SK-N-SH (cell line): ENCODE measurements around the gene ZSWIM3. TPM values are rescaled to one million over a fixed set of nuclear protein-coding genes. Genes with fewer than 3 reads are reported as not detected.

Source experiments
- CTCF ChIA-PET: fragments of 300-600, 350-600 bp; formaldehyde crosslinking; extraction: SDS; loops from one replicate; lab custom pipeline; 2021; lab: Yijun Ruan, JAX
- POLR2A ChIA-PET: fragments of 350-600 bp; sonication (Branson Sonifier 250); formaldehyde crosslinking; extraction: SDS; loops from one replicate; lab custom pipeline; 2020; ENCODE audit warnings: antibody characterized with exemption, inconsistent platforms; lab: Yijun Ruan, JAX
- DNase-seq: peaks from one replicate; pipeline ENCODE4 v3.0.0; 2012
- H2AFZ ChIP-seq: fragments of 200-600 bp; sonication (generic); 2 replicates; pipeline ENCODE4 v1.8.1; 2016; ENCODE audit warnings: antibody characterized with exemption, mild to moderate bottlenecking, low read depth
- H3F3A ChIP-seq: fragments of 200-600 bp; sonication (generic); replicated peaks from 2 replicates; pipeline ENCODE3; 2016; ENCODE audit warnings: antibody characterized with exemption, mild to moderate bottlenecking; ENCODE audit not compliant: insufficient read depth
- H3K27ac ChIP-seq, 2 experiments: fragments of 200-500 bp in 1 of 2; fragments of 200-600 bp in 1 of 2; sonication (Bioruptor generic) in 1 of 2; sonication (generic), shearing (Covaris generic) in 1 of 2; 2 replicates each; pipeline versions ENCODE4 v1.5.1 to v1.6.1; 2014 to 2016; ENCODE audit warnings: low read depth in 2 of 2, inconsistent platforms in 1 of 2, low read length in 1 of 2, mild to moderate bottlenecking in 1 of 2, mixed read lengths in 1 of 2
- H3K27me3 ChIP-seq: fragments of 200-600 bp; sonication (generic), shearing (Covaris generic); 2 replicates; pipeline ENCODE4 v1.6.1; 2016; ENCODE audit warnings: mixed run types; ENCODE audit not compliant: insufficient read depth
- H3K36me3 ChIP-seq, 2 experiments: fragments of 200-500 bp in 1 of 2; fragments of 200-600 bp in 1 of 2; sonication (Bioruptor generic) in 1 of 2; sonication (generic) in 1 of 2; replicated peaks in 1 of 2; 2 replicates each; pipeline versions ENCODE3 to v1.5.1; 2014 to 2016; ENCODE audit warnings: low read length in 1 of 2, mild to moderate bottlenecking in 1 of 2; ENCODE audit not compliant: insufficient read depth in 2 of 2, control insufficient read depth in 1 of 2
- H3K4me1 ChIP-seq, 2 experiments: fragments of 200-500 bp in 1 of 2; fragments of 200-600 bp in 1 of 2; sonication (Bioruptor generic) in 1 of 2; sonication (generic), shearing (Covaris generic) in 1 of 2; 2 replicates each; pipeline versions ENCODE4 v1.5.1 to v1.6.1; 2014 to 2016; ENCODE audit warnings: low read depth in 1 of 2, low read length in 1 of 2, mixed run types in 1 of 2; ENCODE audit not compliant: insufficient read depth in 2 of 2, control insufficient read depth in 1 of 2
- H3K4me2 ChIP-seq: fragments of 200-600 bp; sonication (generic), shearing (Covaris generic); 2 replicates; pipeline ENCODE4 v1.6.1; 2017; ENCODE audit warnings: mixed run types
- H3K4me3 ChIP-seq, 2 experiments: fragments of 200-500 bp in 1 of 2; fragments of 200-600 bp in 1 of 2; sonication (Bioruptor generic) in 1 of 2; sonication (generic), shearing (Covaris generic) in 1 of 2; 2 replicates each; pipeline versions ENCODE4 v1.5.1 to v1.8.1; 2014 to 2016; ENCODE audit warnings: low read depth in 2 of 2, inconsistent platforms in 1 of 2, low read length in 1 of 2, mild to moderate bottlenecking in 1 of 2, mixed read lengths in 1 of 2, moderate library complexity in 1 of 2
- H3K79me2 ChIP-seq: fragments of 200-600 bp; sonication (generic); 2 replicates; pipeline ENCODE4 v1.8.1; 2017; ENCODE audit warnings: mild to moderate bottlenecking; ENCODE audit not compliant: insufficient read depth
- H3K9ac ChIP-seq: fragments of 200-600 bp; sonication (generic); 2 replicates; pipeline ENCODE4 v1.6.1; 2017; ENCODE audit warnings: mixed run types
- H3K9me2 ChIP-seq: fragments of 200-600 bp; sonication (generic); 2 replicates; pipeline ENCODE4 v1.6.1; 2017; ENCODE audit warnings: mixed run types
- H3K9me3 ChIP-seq: fragments of 200-600 bp; sonication (generic); 2 replicates; pipeline ENCODE4 v1.6.1; 2017; ENCODE audit warnings: mixed run types, mild to moderate bottlenecking, moderate library complexity
- H4K20me1 ChIP-seq: fragments of 200-600 bp; sonication (generic); 2 replicates; pipeline ENCODE4 v1.6.1; 2017; ENCODE audit warnings: mild to moderate bottlenecking, mixed run types; ENCODE audit not compliant: insufficient read depth
- CTCF ChIP-seq: fragments of 200-600 bp; sonication (generic); IDR thresholded peaks from 2 replicates; pipeline ENCODE4 v1.6.1; 2017; ENCODE audit warnings: antibody characterized with exemption, mild to moderate bottlenecking, moderate library complexity
- ELF1 ChIP-seq: IDR thresholded peaks from 2 replicates; pipeline ENCODE4 v1.4.0; 2012
- FOSL2 ChIP-seq: IDR thresholded peaks from 2 replicates; pipeline ENCODE4 v1.4.0; 2012; ENCODE audit warnings: low read depth, mild to moderate bottlenecking, moderate library complexity, borderline replicate concordance
- IRF3 ChIP-seq: fragments of 150-350 bp; IDR thresholded peaks from 2 replicates; pipeline ENCODE4 v1.6.1; 2016; ENCODE audit warnings: mild to moderate bottlenecking, low read depth, low read length
- MAX ChIP-seq: IDR thresholded peaks from 2 replicates; pipeline ENCODE4 v1.4.0; 2012; ENCODE audit warnings: low read depth
- MEF2A ChIP-seq: IDR thresholded peaks from 2 replicates; pipeline ENCODE4 v1.4.0; 2012; ENCODE audit warnings: low read depth, borderline replicate concordance
- MXI1 ChIP-seq: IDR thresholded peaks from 2 replicates; pipeline ENCODE4 v1.6.1; 2012; ENCODE audit warnings: mild to moderate bottlenecking, low read depth, low read length, improper control_type of control experiment
- NRF1 ChIP-seq: IDR thresholded peaks from 2 replicates; pipeline ENCODE4 v1.6.1; 2012; ENCODE audit warnings: low read depth, mild to moderate bottlenecking, low read length
- RCOR1 ChIP-seq: fragments of 150-350 bp; IDR thresholded peaks from 2 replicates; pipeline ENCODE4 v1.6.1; 2017; ENCODE audit warnings: antibody characterized with exemption, low read length
- REST ChIP-seq: IDR thresholded peaks from 2 replicates; pipeline ENCODE4 v1.6.1; 2012; ENCODE audit warnings: mild to moderate bottlenecking, low read depth, low read length, moderate library complexity
- RFX5 ChIP-seq: IDR thresholded peaks from 2 replicates; pipeline ENCODE4 v1.6.1; 2012; ENCODE audit warnings: mild to moderate bottlenecking, improper control_type of control experiment, low read length
- SIN3A ChIP-seq: IDR thresholded peaks from 2 replicates; pipeline ENCODE4 v1.6.1; 2012; ENCODE audit warnings: low read depth, mild to moderate bottlenecking, low read length, moderate library complexity, borderline replicate concordance
- SMC3 ChIP-seq: IDR thresholded peaks from 2 replicates; pipeline ENCODE4 v1.6.1; 2012; ENCODE audit warnings: low read depth, low read length, improper control_type of control experiment
- TEAD4 ChIP-seq: IDR thresholded peaks from 2 replicates; pipeline ENCODE4 v1.4.0; 2012; ENCODE audit warnings: mild to moderate bottlenecking, borderline replicate concordance; ENCODE audit not compliant: insufficient read depth
- ZBTB33 ChIP-seq: IDR thresholded peaks from 2 replicates; pipeline ENCODE4 v1.4.0; 2012; ENCODE audit warnings: low read depth, borderline replicate concordance
- WGBS: methylation state at CpG from one replicate; pipeline ENCODE4 v1.1.6; 2017; ENCODE audit warnings: low lambda C conversion rate; 5-methylcytosine and 5-hydroxymethylcytosine counted together
- polyA plus RNA-seq, 3 experiments: library from polyadenylated mRNA; depleted of rRNA; stranded (reverse); fragments of >200 nt; gene quantifications; 2 replicates each; pipeline ENCODE4 v1.2.3, GENCODE V29; 2012

Gene ZSWIM3
- polyA plus RNA-seq, 1 of the 3 experiments (the other 2 are of a cell fraction): 2.3 TPM

- H3F3A ChIP-seq: peaks cover 14% of the 10 kb centered on the region
- H3K9me2 ChIP-seq: no peaks in the 10 kb centered on the region
- no peak overlapping the region for H2AFZ ChIP-seq
- no peaks in the 10 kb centered on the region; the same call in 1 of the 2 replicates for H4K20me1 ChIP-seq
- POLR2A ChIA-PET: no interaction called here
- H3K36me3 ChIP-seq: peaks cover 37 to 38% of the 10 kb centered on the region in 2 experiments
- no peak overlapping the region for H3K4me3 ChIP-seq
- H3K4me2 ChIP-seq: no peak overlapping the region
- H3K79me2 ChIP-seq: peaks cover 10% of the 10 kb centered on the region
- H3K9me3 ChIP-seq: no peaks in the 10 kb centered on the region
- CTCF ChIA-PET: interaction anchor here (0.7 to 1.6 kb wide), 7 partner anchors 8 to 106 kb away, joined by 3 to 4 read pairs (median 4); no protein-coding TSS in a partner anchor
- DNase-seq: no peak
- TF ChIP-seq ZBTB33: no peak
- WGBS: 89% methylated on average over 11 of the region's 16 CpGs
- H3K27ac ChIP-seq: no peak overlapping the region
- H3K27me3 ChIP-seq: no peaks in the 10 kb centered on the region
- peaks cover 0 to 2% of the 10 kb centered on the region in 2 experiments; a peak in 1 of 4 replicates for H3K4me1 ChIP-seq
- no peak overlapping the region for H3K9ac ChIP-seq
Measured at GRCh38 chr20:45904583-45905504, 47.4 kb downstream of the ZSWIM3 start.

- ChIA-PET CTCF (interaction anchor here (0.7 to 1.6 kb wide), 5 partner anchors 8 to 107 kb away, joined by 3 to 4 read pairs (median 4); no protein-coding TSS in a partner anchor), POLR2A (interaction anchor here (0.6 kb wide), 1 partner anchor 9 kb away, joined by 3 read pairs; no protein-coding TSS in a partner anchor)
- peaks cover 10% of the 10 kb centered on the region for H3K79me2 ChIP-seq
- H3K9me3 ChIP-seq: no peaks in the 10 kb centered on the region
- H3K4me1 ChIP-seq: peaks cover 0 to 3% of the 10 kb centered on the region in 2 experiments; a peak in 1 of 4 replicates
- no peak for DNase-seq
- H4K20me1 ChIP-seq: no peaks in the 10 kb centered on the region; the same call in 1 of the 2 replicates
- no peak overlapping the region for H3K4me3 ChIP-seq
- H3K27me3 ChIP-seq: no peaks in the 10 kb centered on the region
- peaks cover 33 to 37% of the 10 kb centered on the region in 2 experiments for H3K36me3 ChIP-seq
- no peak overlapping the region for H3K9ac ChIP-seq
- no peak overlapping the region for H3K27ac ChIP-seq
- no peak overlapping the region for H3K4me2 ChIP-seq
- 83% methylated on average over 7 of the region's 8 CpGs for WGBS
- no peaks in the 10 kb centered on the region for H3K9me2 ChIP-seq
- H2AFZ ChIP-seq: no peak overlapping the region
- peaks cover 14% of the 10 kb centered on the region for H3F3A ChIP-seq
- no peak for TF ChIP-seq MAX
- no peak for TF ChIP-seq RCOR1
- TF ChIP-seq TEAD4: no peak
- TF ChIP-seq MXI1: no peak
- TF ChIP-seq MEF2A: no peak
- no peak for TF ChIP-seq RFX5
- TF ChIP-seq IRF3: no peak
- TF ChIP-seq CTCF: no peak
- no peak for TF ChIP-seq SIN3A
- no peak for TF ChIP-seq ELF1
- no peak for TF ChIP-seq FOSL2
- no peak for TF ChIP-seq SMC3
- TF ChIP-seq REST: no peak
- TF ChIP-seq NRF1: no peak
Measured at GRCh38 chr20:45905505-45906079, 48.2 kb downstream of the ZSWIM3 start.
